Heart left ventricle (tissue), 16 donors: ENCODE data around the gene CYP2S1. TPM values are rescaled to one million over a fixed set of nuclear protein-coding genes. Genes with fewer than 3 reads are reported as not detected.

ENCODE experiments used
- ATAC-seq, 4 donors: fragments of 200-7000 bp; cut with Tn5 transposase; one replicate each; pipeline ENCODE4 v1.9.1; 2020 to 2022; ENCODE audit warnings: moderate library complexity in 4 of 4, mild to moderate bottlenecking in 3 of 4, moderate number of reproducible peaks in 1 of 4
- DNase-seq, 5 donors: peaks; one replicate each; pipeline ENCODE4 v3.0.0-alpha.2; 2020
- H3K27ac ChIP-seq, 12 donors: fragments of 200-600 bp; sonication (generic) in 4 of 12; one replicate each; pipeline versions ENCODE4 v1.5.0 to v1.8.0; 2016 to 2022; ENCODE audit warnings: mild to moderate bottlenecking in 2 of 12
- H3K27me3 ChIP-seq, 9 donors: fragments of 200-600 bp; sonication (generic) in 2 of 9; one replicate each; pipeline versions ENCODE4 v1.5.1 to v1.8.0; 2016 to 2022; ENCODE audit warnings: mild to moderate bottlenecking in 3 of 9
- H3K36me3 ChIP-seq, 9 donors: fragments of 200-600 bp; sonication (generic) in 2 of 9; one replicate each; pipeline versions ENCODE4 v1.5.0 to v1.8.0; 2018 to 2022; ENCODE audit warnings: mild to moderate bottlenecking in 2 of 9
- H3K4me1 ChIP-seq, 12 donors: fragments of 200-600 bp; sonication (generic) in 4 of 12; one replicate each; pipeline versions ENCODE4 v1.5.0 to v1.8.0; 2016 to 2022; ENCODE audit warnings: mild to moderate bottlenecking in 3 of 12
- H3K4me3 ChIP-seq, 12 donors: fragments of 200-600 bp; sonication (generic) in 4 of 12; one replicate each; pipeline versions ENCODE4 v1.5.0 to v1.8.0; 2017 to 2022; ENCODE audit warnings: mild to moderate bottlenecking in 9 of 12, moderate library complexity in 4 of 12
- H3K9me3 ChIP-seq, 12 donors: fragments of 200-600 bp; sonication (generic) in 4 of 12; one replicate each; pipeline versions ENCODE4 v1.5.0 to v1.8.0; 2016 to 2022; ENCODE audit warnings: mild to moderate bottlenecking in 1 of 12
- POLR2A ChIP-seq, 2 donors: fragments of 450-650 bp; IDR thresholded peaks; one replicate each; pipeline ENCODE4 v1.6.1; 2017; ENCODE audit warnings: antibody characterized with exemption in 2 of 2, mild to moderate bottlenecking in 2 of 2, moderate library complexity in 2 of 2
- WGBS, 4 donors: extraction: QIAGEN DNeasy Blood & Tissue Kit in 2 of 4; methylation state at CpG; one replicate each; pipeline versions ENCODE4 v1.1.5 to v1.1.7; 2013 to 2018; 5-methylcytosine and 5-hydroxymethylcytosine counted together
- intact Hi-C, 10 donors: fragments of 100-400 bp; cut with DNase I; formaldehyde crosslinking; loops; one replicate each; pipeline versions ENCODE4 v1.11.1 to v1.14.2; 2022
- polyA plus RNA-seq, 2 donors: library from polyadenylated mRNA; stranded (reverse); fragments of 200-250 nt; gene quantifications; one replicate each; pipeline ENCODE4 v1.2.3, GENCODE V29; 2013
- total RNA-seq, 9 donors: library from RNA; depleted of rRNA in 2 of 9; stranded (reverse); fragments of >200 nt in 2 of 9; fragmentation: NEBNext Ultra II Directional in 3 of 9; extraction: Animal tissue kit (Norgen Biotek cat#: 25700) in 3 of 9; gene quantifications; one replicate each; pipeline versions ENCODE4 v1.1.0 to v1.2.4, GENCODE V29; 2016 to 2023
- TF ChIP-seq, protein P1 (sequence below), 12 donors: fragments of 200-600 bp; sonication (generic) in 4 of 12; IDR thresholded peaks; one replicate each; pipeline versions ENCODE4 v1.5.0 to v1.8.0; 2018 to 2022; ENCODE audit warnings: antibody characterized with exemption in 12 of 12, mild to moderate bottlenecking in 5 of 12
- donor health status: ischemic (EF 13 %, LVEDD 7.1; RV severe dilation, severe dysfunction).
- donor health status: healthy with polysubstance abuse.
- donor health status: DM: no; HTN: yes; CAD: no.
- donor health status: DM: no; HTN: no; CAD: no.
- donor health status: ischemic (EF 25% LVEDD 6.9; RV normal size, moderate dysfunction).
- donor health status: ischemic (EF 25% LVEDD 5.7; RV mildly dilated, moderate dysfunction).
- donor health status: healthy.
- donor health status: DM: yes; HTN: yes; CAD: no.
- donor health status: ischemic (EF 35%, LVEDD 5.7; RV mildly dilated, moderate dysfunction).
- donor health status: nonischemic (EF 11% LVEDD 7.7; RV severe dilation, severe dysfunction).
- donor health status: DM: yes; HTN: yes; CAD: no.
- donor health status: PGD.
- donor health status: ischemic (EF 29% LVEDD 5.4; RV normal size, mild dysfunction).
- donor health status: nonischemic (EF 23%, LVEDD 6.1; RV moderate dilation, normal function).

The CYP2S1 gene
- total and polyA plus RNA-seq, 11 donors: 0.11 to 3.8 (median 0.35) TPM

DNA sequence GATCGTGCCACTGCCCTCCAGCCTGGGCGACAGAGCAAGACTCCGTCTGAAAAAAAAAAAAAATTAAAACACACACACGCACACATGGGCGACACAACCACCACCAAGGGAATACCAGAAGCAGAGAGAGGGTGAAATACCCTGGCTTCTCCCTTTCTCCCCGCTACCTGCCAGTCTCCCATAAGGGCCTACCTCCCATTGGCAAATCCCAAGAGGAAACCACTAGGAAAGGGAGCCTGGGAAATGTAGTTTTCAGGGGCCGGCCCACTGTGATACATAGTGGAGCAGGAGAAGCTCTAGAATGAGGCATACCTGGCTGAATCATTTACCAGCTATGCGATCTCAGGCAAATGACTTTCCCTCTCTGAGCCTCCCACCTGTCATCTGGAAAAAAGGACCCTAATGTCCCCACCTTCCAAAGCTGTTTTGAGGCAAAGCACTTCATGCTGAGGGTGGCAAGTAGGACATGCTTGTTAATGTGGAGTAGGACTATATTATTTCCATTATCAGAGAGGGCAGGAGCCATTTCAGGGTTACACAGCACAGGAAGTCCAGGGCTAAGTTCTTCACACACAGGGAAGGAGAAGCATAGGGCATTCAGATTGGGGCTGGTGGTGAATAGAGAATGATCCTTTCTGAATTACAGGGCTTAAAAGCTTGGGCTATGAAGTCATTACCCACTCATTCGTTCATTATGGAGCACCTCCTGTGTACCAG is 56.8 kb downstream of the CYP2S1 start:
- Histone ChIP-seq H3K9me3 (no peaks in the 10 kb centered on the region), H3K4me3 (no peak overlapping the region), H3K27me3 (no peaks in the 10 kb centered on the region), H3K4me1 (peaks cover 0 to 6% (median 0%) of the 10 kb centered on the region in 12 donors), H3K36me3 (peaks cover 0 to 99% (median 47%) of the 10 kb centered on the region in 9 donors), H3K27ac (no peak overlapping the region)
- TF ChIP-seq POLR2A (IDR thresholded peaks at IDR 0.05): no peak
- TF ChIP-seq, protein P1, sequence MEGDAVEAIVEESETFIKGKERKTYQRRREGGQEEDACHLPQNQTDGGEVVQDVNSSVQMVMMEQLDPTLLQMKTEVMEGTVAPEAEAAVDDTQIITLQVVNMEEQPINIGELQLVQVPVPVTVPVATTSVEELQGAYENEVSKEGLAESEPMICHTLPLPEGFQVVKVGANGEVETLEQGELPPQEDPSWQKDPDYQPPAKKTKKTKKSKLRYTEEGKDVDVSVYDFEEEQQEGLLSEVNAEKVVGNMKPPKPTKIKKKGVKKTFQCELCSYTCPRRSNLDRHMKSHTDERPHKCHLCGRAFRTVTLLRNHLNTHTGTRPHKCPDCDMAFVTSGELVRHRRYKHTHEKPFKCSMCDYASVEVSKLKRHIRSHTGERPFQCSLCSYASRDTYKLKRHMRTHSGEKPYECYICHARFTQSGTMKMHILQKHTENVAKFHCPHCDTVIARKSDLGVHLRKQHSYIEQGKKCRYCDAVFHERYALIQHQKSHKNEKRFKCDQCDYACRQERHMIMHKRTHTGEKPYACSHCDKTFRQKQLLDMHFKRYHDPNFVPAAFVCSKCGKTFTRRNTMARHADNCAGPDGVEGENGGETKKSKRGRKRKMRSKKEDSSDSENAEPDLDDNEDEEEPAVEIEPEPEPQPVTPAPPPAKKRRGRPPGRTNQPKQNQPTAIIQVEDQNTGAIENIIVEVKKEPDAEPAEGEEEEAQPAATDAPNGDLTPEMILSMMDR (IDR thresholded peaks at IDR 0.05): no peak
- DNase-seq (no peak), ATAC-seq (no peak)
- WGBS, 4 donors: 85 to 96% (median 91%) methylated on average over 9 of the region's 9 CpGs
- intact Hi-C loops: no loop called here

DNA sequence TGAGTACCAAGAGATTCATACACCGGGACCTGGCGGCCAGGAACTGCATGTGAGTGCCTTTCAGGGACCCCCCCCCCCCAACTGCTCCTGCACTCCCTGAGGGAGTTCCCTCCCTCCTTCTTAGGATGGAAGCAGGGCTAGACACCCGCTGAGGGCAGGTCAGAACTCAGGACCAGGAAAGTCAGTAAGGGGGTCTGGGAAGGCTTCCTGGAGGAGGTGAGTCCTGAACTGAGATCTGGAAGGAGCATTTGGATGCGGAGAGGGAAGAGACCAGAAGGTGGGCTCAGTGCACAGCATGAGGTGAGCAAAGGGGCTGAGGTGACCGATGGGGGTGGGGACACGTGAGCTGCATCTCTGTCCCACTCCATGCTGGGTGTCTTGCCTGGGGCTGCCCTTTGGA is 60.6 kb downstream of the CYP2S1 start:
- Histone ChIP-seq H3K4me1 (peaks cover 0 to 6% (median 0%) of the 10 kb centered on the region in 12 donors), H3K36me3 (peaks cover 0 to 100% (median 58%) of the 10 kb centered on the region in 9 donors), H3K4me3 (no peak overlapping the region), H3K9me3 (peaks cover 0 to 3% (median 0%) of the 10 kb centered on the region in 12 donors), H3K27me3 (no peaks in the 10 kb centered on the region), H3K27ac (no peak overlapping the region)
- WGBS, 4 donors: 92 to 95% (median 92%) methylated on average over 6 of the region's 6 CpGs
- DNase-seq (no peak), ATAC-seq (no peak)
- intact Hi-C loops: no loop called here
- TF ChIP-seq, protein P1 (IDR thresholded peaks at IDR 0.05): no peak
- TF ChIP-seq POLR2A (IDR thresholded peaks at IDR 0.05): no peak

DNA sequence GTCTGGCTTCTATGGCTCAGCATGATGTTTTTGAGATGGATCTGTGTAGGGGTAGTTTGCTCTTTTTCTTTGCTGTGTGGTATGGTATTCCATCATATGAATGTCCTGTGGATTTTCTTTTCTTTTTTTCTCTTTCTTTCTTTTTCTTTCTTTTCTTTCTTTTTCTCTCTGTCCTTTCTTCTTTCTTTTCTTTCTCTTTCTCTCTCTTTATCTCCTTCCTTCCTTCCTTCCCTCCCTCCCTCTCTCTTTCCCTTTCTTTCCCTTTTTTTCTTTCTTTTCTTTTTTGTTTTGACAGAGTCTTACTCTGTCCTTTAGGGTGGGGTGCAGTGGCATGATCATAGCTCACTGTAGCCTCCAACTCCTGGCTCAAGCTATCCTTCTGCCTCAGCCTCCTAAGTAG is 62.2 kb downstream of the CYP2S1 start:
- peaks cover 0 to 6% (median 0%) of the 10 kb centered on the region in 12 donors for H3K9me3 ChIP-seq
- no peaks in the 10 kb centered on the region for H3K27me3 ChIP-seq
- H3K27ac ChIP-seq: no peak overlapping the region
- H3K4me1 ChIP-seq: peaks cover 0 to 6% (median 0%) of the 10 kb centered on the region in 12 donors
- no peak overlapping the region for H3K4me3 ChIP-seq
- TF ChIP-seq POLR2A (IDR thresholded peaks at IDR 0.05): no peak
- TF ChIP-seq, protein P1 (IDR thresholded peaks at IDR 0.05): no peak
- no peak for DNase-seq
- no peak for ATAC-seq
- intact Hi-C loops: no loop called here
- peaks cover 0 to 99% (median 52%) of the 10 kb centered on the region in 9 donors for H3K36me3 ChIP-seq

Other genes with a start within 250 kb of the CYP2S1 start
- gene CYP2B6, start 201.9 kb upstream of the CYP2S1 start, total RNA-seq: under 1 TPM in 1 of 9 donors, not detected in 8; 0.14 TPM
- gene CYP2B6, start 201.9 kb upstream of the CYP2S1 start, polyA plus RNA-seq: not detected
- not detected for gene CYP2A13, start 104.8 kb upstream of the CYP2S1 start, total RNA-seq
- not detected for gene CYP2A13, start 104.8 kb upstream of the CYP2S1 start, polyA plus RNA-seq
- gene CYP2F1, start 78.8 kb upstream of the CYP2S1 start, total RNA-seq: not detected
- gene CYP2F1, start 78.8 kb upstream of the CYP2S1 start, polyA plus RNA-seq: not detected
- gene AXL, start 26.0 kb downstream of the CYP2S1 start, total RNA-seq: 10 to 100 TPM in 7 of 9 donors, 1 to 10 TPM in 2; 9.3 to 62.5 (median 13.2) TPM
- 10 to 100 TPM in 1 of 2 donors, 1 to 10 TPM in 1; 5.0 to 21.1 TPM for gene AXL, start 26.0 kb downstream of the CYP2S1 start, polyA plus RNA-seq
- gene HNRNPUL1, start 71.2 kb downstream of the CYP2S1 start, total RNA-seq: 100 to 1,000 TPM in 7 of 9 donors, 10 to 100 TPM in 2; 88.7 to 138 (median 115) TPM
- 10 to 100 TPM; 64.2 to 91.0 TPM for gene HNRNPUL1, start 71.2 kb downstream of the CYP2S1 start, polyA plus RNA-seq
- 10 to 100 TPM; 10.0 to 22.2 (median 14.2) TPM for gene CCDC97, start 117.0 kb downstream of the CYP2S1 start, total RNA-seq
- 10 to 100 TPM; 12.8 to 16.0 TPM for gene CCDC97, start 117.0 kb downstream of the CYP2S1 start, polyA plus RNA-seq
- 10 to 100 TPM in 8 of 9 donors, 1 to 10 TPM in 1; 9.4 to 68.8 (median 13.9) TPM for gene TGFB1, start 160.7 kb downstream of the CYP2S1 start, total RNA-seq
- gene TGFB1, start 160.7 kb downstream of the CYP2S1 start, polyA plus RNA-seq: 10 to 100 TPM; 13.4 to 24.0 TPM
- gene B9D2, start 170.9 kb downstream of the CYP2S1 start, total RNA-seq: 1 to 10 TPM; 2.0 to 5.1 (median 3.3) TPM
- gene B9D2, start 170.9 kb downstream of the CYP2S1 start, polyA plus RNA-seq: 10 to 100 TPM in 1 of 2 donors, 1 to 10 TPM in 1; 1.9 to 14.6 TPM
- gene TMEM91, start 183.3 kb downstream of the CYP2S1 start, total RNA-seq: 1 to 10 TPM; 1.0 to 5.4 (median 2.5) TPM
- 1 to 10 TPM; 2.5 to 6.7 TPM for gene TMEM91, start 183.3 kb downstream of the CYP2S1 start, polyA plus RNA-seq
- gene EXOSC5, start 204.1 kb downstream of the CYP2S1 start, total RNA-seq: 10 to 100 TPM in 8 of 9 donors, 1 to 10 TPM in 1; 9.6 to 18.6 (median 13.7) TPM
- gene EXOSC5, start 204.1 kb downstream of the CYP2S1 start, polyA plus RNA-seq: 10 to 100 TPM; 21.2 to 40.4 TPM
- 100 to 1,000 TPM in 2 of 9 donors, 10 to 100 TPM in 7; 32.0 to 149 (median 39.2) TPM for gene BCKDHA, start 204.6 kb downstream of the CYP2S1 start, total RNA-seq
- 10 to 100 TPM; 39.1 to 74.4 TPM for gene BCKDHA, start 204.6 kb downstream of the CYP2S1 start, polyA plus RNA-seq
- gene B3GNT8, start 234.2 kb downstream of the CYP2S1 start, total RNA-seq: 10 to 100 TPM in 3 of 9 donors, 1 to 10 TPM in 6; 6.4 to 11.5 (median 9.4) TPM
- 10 to 100 TPM in 1 of 2 donors, 1 to 10 TPM in 1; 5.0 to 12.6 TPM for gene B3GNT8, start 234.2 kb downstream of the CYP2S1 start, polyA plus RNA-seq
- gene DMAC2, start 246.7 kb downstream of the CYP2S1 start, total RNA-seq: 100 to 1,000 TPM in 6 of 9 donors, 10 to 100 TPM in 3; 67.9 to 138 (median 102) TPM
- gene DMAC2, start 246.7 kb downstream of the CYP2S1 start, polyA plus RNA-seq: 100 to 1,000 TPM; 121 to 130 TPM
- under 1 TPM in 1 of 9 donors, not detected in 8; 0.30 TPM for gene ERICH4, start 249.9 kb downstream of the CYP2S1 start, total RNA-seq
- gene ERICH4, start 249.9 kb downstream of the CYP2S1 start, polyA plus RNA-seq: under 1 TPM in 1 of 2 donors, not detected in 1; 0.10 TPM